HG03521 (cell line): Measurements from ENCODE around the gene ADAT3.

Source experiments
- ATAC-seq: cut with Tn5 transposase; IDR thresholded peaks from one replicate; pipeline ENCODE4 v1.9.1; 2021; ENCODE audit warnings: mild to moderate bottlenecking, moderate library complexity; ENCODE audit not compliant: unreplicated experiment

The ADAT3 gene

GRCh38 chr19:1936916-1937610 is 31.9 kb downstream of the ADAT3 start:
- no peak for ATAC-seq

GRCh38 chr19:1938071-1938470 is 32.9 kb downstream of the ADAT3 start:
- no peak for ATAC-seq

GRCh38 chr19:1941146-1942077 is 36.2 kb downstream of the ADAT3 start, which contains the start of gene CSNK1G2:
Gene CSNK1G2, plus strand, starts transcription at chr19:1941172. Its CDS starts 28,601 bp downstream, at chr19:1969773.
- peak; percentile 61 for ATAC-seq

- no peak for ATAC-seq
These were observed 37.1 kb downstream of the ADAT3 start for GRCh38 chr19:1942078-1942933.

- no peak for ATAC-seq
These were observed 37.8 kb downstream of the ADAT3 start for GRCh38 chr19:1942934-1943555.

GRCh38 chr19:1943661-1944087 is 38.5 kb downstream of the ADAT3 start:
- no peak for ATAC-seq

GRCh38 chr19:1944088-1944915 is 39.1 kb downstream of the ADAT3 start:
- ATAC-seq: no peak

- no peak for ATAC-seq
These were observed 39.8 kb downstream of the ADAT3 start for GRCh38 chr19:1944916-1945561.

GRCh38 chr19:1945899-1946298 is 40.7 kb downstream of the ADAT3 start:
- no peak for ATAC-seq

- no peak for ATAC-seq
These were observed 42.5 kb downstream of the ADAT3 start for GRCh38 chr19:1947651-1948209.

- no peak for ATAC-seq
These were observed 44.3 kb downstream of the ADAT3 start for GRCh38 chr19:1949304-1950101.

- no peak for ATAC-seq
These were observed 45.4 kb downstream of the ADAT3 start for GRCh38 chr19:1950640-1951039.

- ATAC-seq: no peak
These were observed 47.4 kb downstream of the ADAT3 start for GRCh38 chr19:1952635-1953034.

GRCh38 chr19:1953037-1953436 is 47.8 kb downstream of the ADAT3 start:
- no peak for ATAC-seq

GRCh38 chr19:1953441-1954094 is 48.4 kb downstream of the ADAT3 start:
- ATAC-seq: no peak

- no peak for ATAC-seq
These were observed 49.3 kb downstream of the ADAT3 start for GRCh38 chr19:1954532-1954933.
